ENCODE results near the gene ATOH1. TPM values are rescaled to one million over a fixed set of nuclear protein-coding genes. Genes with fewer than 3 reads are reported as not detected.
A peak's percentile ranks its signal among the peaks of the same experiment; 100 is the strongest.

Gene ATOH1
- total and polyA plus RNA-seq, 10 of the 15 experiments (the other 5 are each of a cell fraction or from before 2014, with no cell fraction given), result not detected

DNA sequence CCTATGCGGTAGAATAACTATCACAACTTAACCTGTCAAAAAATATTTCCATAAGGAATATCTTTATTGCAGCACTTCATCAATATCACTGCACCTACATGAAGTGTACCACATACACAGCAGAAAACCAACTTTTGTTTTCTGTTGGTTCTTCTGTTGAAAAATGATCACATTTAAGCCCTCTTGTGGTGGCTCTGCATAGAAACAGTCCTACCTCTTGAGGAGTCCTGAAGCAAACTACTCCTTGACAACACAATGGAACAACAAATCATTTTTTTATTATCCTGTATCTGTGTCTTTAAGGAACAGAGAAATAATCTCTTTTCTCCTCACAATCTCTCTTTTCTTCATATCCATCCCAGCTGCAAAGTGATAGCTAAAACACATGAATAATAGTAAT lies 39.8 kb upstream of the ATOH1 start:
- ChIA-PET CTCF (interaction anchor here (0.7 to 2.5 kb wide), 8 partner anchors 9 to 339 kb away, joined by 3 to 11 read pairs (median 3); no protein-coding TSS in a partner anchor), SMC1A (ENCODE audit: uncharacterized antibody, unreplicated experiment) (interaction anchor here (1.1 to 1.7 kb wide), 2 partner anchors 11 to 78 kb away, joined by 3 read pairs; no protein-coding TSS in a partner anchor), POLR2A (no interaction called here), RAD21 (ENCODE audit: unreplicated experiment) (interaction anchor here (1.6 to 2.0 kb wide), 2 partner anchors 77 to 79 kb away, joined by 5 to 6 read pairs; no protein-coding TSS in a partner anchor)
- no peak for DNase-seq (ENCODE audit: low read depth, low spot score)
- H3K9ac ChIP-seq (ENCODE audit: control insufficient read depth, insufficient read depth, low read length), result no peak overlapping the region
- H3K4me3 ChIP-seq, result no peak overlapping the region
- in situ Hi-C loops (cut with MboI), result loop anchor here (5.0 to 25.0 kb wide), 2 partner anchors 349 to 604 kb away; no protein-coding TSS in a partner anchor
- intact Hi-C loops (cut with micrococcal nuclease; ENCODE audit: unreplicated experiment), result loop anchor here (2.0 kb wide), 2 partner anchors 78 to 468 kb away; no protein-coding TSS in a partner anchor
- no peaks in the 10 kb centered on the region for H3K27me3 ChIP-seq (replicated peaks in 1 of 2; ENCODE audit: control insufficient read depth in 2 of 2, insufficient read depth in 2 of 2, low read length in 1 of 2)
- peak; percentile 81 for FAIRE-seq
- H4K20me1 ChIP-seq (ENCODE audit: control insufficient read depth, insufficient read depth), result no peaks in the 10 kb centered on the region
- H3K4me2 ChIP-seq (ENCODE audit: control insufficient read depth, insufficient read depth), result no peak overlapping the region
- no peak overlapping the region for H2AFZ ChIP-seq (ENCODE audit: control insufficient read depth, low read depth, low read length)
- ATAC-seq, result peak; percentile 75
- H3K79me2 ChIP-seq (ENCODE audit: control insufficient read depth, insufficient read depth, low read length), result no peaks in the 10 kb centered on the region
- no peaks in the 10 kb centered on the region for H3K4me1 ChIP-seq (ENCODE audit: control insufficient read depth, insufficient read depth, low read length)
- TF ChIP-seq IKZF1 (conservative IDR thresholded peaks at IDR 0.05) (no peak), MYB (IDR thresholded peaks at IDR 0.05; ENCODE audit: borderline replicate concordance, low read depth, low read length) (no peak), RAD21 (IDR thresholded peaks at IDR 0.05; ENCODE audit: insufficient read depth, low read depth, low read length) (peak; percentile 24; the same call in 1 of the 2 replicates), SMC3 (IDR thresholded peaks at IDR 0.05; ENCODE audit: borderline replicate concordance, low read length) (peak; percentile 21; the same call in 1 of the 2 replicates), TARDBP (IDR thresholded peaks at IDR 0.05; ENCODE audit: borderline replicate concordance) (no peak), ZBED1 (IDR thresholded peaks at IDR 0.05; ENCODE audit: borderline replicate concordance) (no peak), WRNIP1 (IDR thresholded peaks at IDR 0.05; ENCODE audit: borderline replicate concordance, low read depth, low read length) (no peak)
- TF ChIP-seq, protein P1, sequence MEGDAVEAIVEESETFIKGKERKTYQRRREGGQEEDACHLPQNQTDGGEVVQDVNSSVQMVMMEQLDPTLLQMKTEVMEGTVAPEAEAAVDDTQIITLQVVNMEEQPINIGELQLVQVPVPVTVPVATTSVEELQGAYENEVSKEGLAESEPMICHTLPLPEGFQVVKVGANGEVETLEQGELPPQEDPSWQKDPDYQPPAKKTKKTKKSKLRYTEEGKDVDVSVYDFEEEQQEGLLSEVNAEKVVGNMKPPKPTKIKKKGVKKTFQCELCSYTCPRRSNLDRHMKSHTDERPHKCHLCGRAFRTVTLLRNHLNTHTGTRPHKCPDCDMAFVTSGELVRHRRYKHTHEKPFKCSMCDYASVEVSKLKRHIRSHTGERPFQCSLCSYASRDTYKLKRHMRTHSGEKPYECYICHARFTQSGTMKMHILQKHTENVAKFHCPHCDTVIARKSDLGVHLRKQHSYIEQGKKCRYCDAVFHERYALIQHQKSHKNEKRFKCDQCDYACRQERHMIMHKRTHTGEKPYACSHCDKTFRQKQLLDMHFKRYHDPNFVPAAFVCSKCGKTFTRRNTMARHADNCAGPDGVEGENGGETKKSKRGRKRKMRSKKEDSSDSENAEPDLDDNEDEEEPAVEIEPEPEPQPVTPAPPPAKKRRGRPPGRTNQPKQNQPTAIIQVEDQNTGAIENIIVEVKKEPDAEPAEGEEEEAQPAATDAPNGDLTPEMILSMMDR (IDR thresholded peaks at IDR 0.05 in 2 of 3, conservative IDR thresholded peaks at IDR 0.05 in 1 of 3; ENCODE audit: control insufficient read depth in 2 of 3, extremely low read depth in 1 of 3, insufficient read depth in 1 of 3, low read depth in 3 of 3, low read length in 3 of 3), result peak; percentile 27 to 43 (median 41); a peak in 5 of 6 replicates
- TF ChIP-seq, protein P2, sequence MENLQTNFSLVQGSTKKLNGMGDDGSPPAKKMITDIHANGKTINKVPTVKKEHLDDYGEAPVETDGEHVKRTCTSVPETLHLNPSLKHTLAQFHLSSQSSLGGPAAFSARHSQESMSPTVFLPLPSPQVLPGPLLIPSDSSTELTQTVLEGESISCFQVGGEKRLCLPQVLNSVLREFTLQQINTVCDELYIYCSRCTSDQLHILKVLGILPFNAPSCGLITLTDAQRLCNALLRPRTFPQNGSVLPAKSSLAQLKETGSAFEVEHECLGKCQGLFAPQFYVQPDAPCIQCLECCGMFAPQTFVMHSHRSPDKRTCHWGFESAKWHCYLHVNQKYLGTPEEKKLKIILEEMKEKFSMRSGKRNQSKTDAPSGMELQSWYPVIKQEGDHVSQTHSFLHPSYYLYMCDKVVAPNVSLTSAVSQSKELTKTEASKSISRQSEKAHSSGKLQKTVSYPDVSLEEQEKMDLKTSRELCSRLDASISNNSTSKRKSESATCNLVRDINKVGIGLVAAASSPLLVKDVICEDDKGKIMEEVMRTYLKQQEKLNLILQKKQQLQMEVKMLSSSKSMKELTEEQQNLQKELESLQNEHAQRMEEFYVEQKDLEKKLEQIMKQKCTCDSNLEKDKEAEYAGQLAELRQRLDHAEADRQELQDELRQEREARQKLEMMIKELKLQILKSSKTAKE (IDR thresholded peaks at IDR 0.05; ENCODE audit: low read depth, poor library complexity, severe bottlenecking), result no peak
- TF ChIP-seq, protein P3, sequence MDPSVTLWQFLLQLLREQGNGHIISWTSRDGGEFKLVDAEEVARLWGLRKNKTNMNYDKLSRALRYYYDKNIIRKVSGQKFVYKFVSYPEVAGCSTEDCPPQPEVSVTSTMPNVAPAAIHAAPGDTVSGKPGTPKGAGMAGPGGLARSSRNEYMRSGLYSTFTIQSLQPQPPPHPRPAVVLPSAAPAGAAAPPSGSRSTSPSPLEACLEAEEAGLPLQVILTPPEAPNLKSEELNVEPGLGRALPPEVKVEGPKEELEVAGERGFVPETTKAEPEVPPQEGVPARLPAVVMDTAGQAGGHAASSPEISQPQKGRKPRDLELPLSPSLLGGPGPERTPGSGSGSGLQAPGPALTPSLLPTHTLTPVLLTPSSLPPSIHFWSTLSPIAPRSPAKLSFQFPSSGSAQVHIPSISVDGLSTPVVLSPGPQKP (IDR thresholded peaks at IDR 0.05; ENCODE audit: low read depth, low read length), result no peak
- TF ChIP-seq, protein P4, sequence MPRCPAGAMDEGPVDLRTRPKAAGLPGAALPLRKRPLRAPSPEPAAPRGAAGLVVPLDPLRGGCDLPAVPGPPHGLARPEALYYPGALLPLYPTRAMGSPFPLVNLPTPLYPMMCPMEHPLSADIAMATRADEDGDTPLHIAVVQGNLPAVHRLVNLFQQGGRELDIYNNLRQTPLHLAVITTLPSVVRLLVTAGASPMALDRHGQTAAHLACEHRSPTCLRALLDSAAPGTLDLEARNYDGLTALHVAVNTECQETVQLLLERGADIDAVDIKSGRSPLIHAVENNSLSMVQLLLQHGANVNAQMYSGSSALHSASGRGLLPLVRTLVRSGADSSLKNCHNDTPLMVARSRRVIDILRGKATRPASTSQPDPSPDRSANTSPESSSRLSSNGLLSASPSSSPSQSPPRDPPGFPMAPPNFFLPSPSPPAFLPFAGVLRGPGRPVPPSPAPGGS (IDR thresholded peaks at IDR 0.05; ENCODE audit: borderline replicate concordance, insufficient read depth, low read depth, low read length, poor library complexity, severe bottlenecking), result no peak
- TF ChIP-seq, protein P5, sequence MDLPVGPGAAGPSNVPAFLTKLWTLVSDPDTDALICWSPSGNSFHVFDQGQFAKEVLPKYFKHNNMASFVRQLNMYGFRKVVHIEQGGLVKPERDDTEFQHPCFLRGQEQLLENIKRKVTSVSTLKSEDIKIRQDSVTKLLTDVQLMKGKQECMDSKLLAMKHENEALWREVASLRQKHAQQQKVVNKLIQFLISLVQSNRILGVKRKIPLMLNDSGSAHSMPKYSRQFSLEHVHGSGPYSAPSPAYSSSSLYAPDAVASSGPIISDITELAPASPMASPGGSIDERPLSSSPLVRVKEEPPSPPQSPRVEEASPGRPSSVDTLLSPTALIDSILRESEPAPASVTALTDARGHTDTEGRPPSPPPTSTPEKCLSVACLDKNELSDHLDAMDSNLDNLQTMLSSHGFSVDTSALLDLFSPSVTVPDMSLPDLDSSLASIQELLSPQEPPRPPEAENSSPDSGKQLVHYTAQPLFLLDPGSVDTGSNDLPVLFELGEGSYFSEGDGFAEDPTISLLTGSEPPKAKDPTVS (IDR thresholded peaks at IDR 0.05; ENCODE audit: low read depth, low read length), result no peak
- BruUV-seq (replicated peaks), result no TSS peak
- WGBS (ENCODE audit: insufficient coverage, insufficient replicate concordance, low lambda C conversion rate, missing lambda C conversion rate), result 96% methylated on average over 1 of the region's 1 CpG
- H3K9me3 ChIP-seq (replicated peaks; ENCODE audit: control insufficient read depth, insufficient read depth, low read length), result no peaks in the 10 kb centered on the region
- no peak overlapping the region for H3K27ac ChIP-seq (ENCODE audit: control insufficient read depth, insufficient read depth)
- no peaks in the 10 kb centered on the region for H3K36me3 ChIP-seq (ENCODE audit: control insufficient read depth in 2 of 2, insufficient read depth in 2 of 2, low read length in 1 of 2)

Measured in GM12878 (cell line).